NCI-H2029 treated with DMSO at 0.1 percent for 48 hours (cell line): Measurements from ENCODE around the gene ALAS2.
A peak's percentile ranks its signal among the peaks of the same experiment; 100 is the strongest.
"Not testable (repeated sequence)": the region's sequence is repeated elsewhere in the genome, so short reads cannot be mapped to it uniquely, and the experiment has no call there.

Source experiments
- DNase-seq: peaks from one replicate; lab custom pipeline; 2025; lab: John Stamatoyannopoulos, UW

The ALAS2 gene

DNA sequence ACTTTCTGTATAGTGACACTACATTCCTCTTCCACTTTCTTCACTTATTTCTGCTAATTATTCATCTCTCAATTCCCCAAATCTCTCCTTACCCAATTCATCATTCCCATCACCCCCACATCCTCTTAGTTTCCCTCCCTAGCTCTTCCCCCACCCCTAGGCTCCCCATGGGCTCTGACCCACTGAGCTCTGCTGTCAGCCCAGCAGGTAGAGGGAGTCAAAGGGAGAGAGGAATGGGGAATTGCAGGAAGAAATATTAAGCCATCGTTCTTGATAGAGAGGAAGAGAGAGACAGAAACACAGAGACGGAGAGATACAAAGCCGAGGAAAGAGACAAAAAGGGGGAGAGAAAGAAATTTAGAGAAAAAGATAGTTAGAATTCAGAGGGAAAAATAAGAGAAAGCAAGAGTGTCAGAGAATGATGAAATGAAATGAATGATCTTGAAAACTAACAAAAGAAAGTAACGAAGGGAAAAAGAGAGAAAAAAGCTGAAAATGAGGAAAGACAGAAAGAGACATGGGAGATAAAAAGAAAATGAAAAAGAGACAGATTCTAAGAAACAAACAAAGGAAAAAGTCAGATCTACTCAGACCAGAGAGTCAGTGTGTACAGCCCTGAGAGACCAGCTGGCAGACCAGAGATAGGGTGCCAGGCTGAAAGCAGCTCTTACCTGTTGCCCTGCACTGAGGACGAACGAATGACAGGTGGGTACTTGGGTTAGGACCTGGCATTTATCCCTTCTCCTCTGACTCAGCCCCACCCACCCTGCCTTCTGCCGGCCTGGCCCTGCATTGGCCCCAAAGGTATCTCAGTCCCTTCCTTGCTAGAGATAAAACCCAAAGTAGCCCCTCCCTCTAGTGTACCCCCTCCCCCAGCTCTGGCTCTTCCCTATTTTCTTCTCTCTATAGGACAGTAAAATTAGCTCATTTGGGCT is at the start of gene ALAS2:
Gene ALAS2 (minus strand): TSS at position 707 of the 935 bp plus-strand sequence. CDS start 4,977 bp downstream, outside the sequence.
- DNase-seq = no peak

GRCh38 chrX:55074851-55075467 is 44.2 kb upstream of the ALAS2 start, which contains the start of gene PAGE2B:
TSS of gene PAGE2B (plus strand) at chrX:55075030. CDS start at chrX:55076042, 1,012 bp downstream.
- DNase-seq = no peak

GRCh38 chrX:55072286-55072685 is 41.5 kb upstream of the ALAS2 start:
- no peak for DNase-seq

DNA sequence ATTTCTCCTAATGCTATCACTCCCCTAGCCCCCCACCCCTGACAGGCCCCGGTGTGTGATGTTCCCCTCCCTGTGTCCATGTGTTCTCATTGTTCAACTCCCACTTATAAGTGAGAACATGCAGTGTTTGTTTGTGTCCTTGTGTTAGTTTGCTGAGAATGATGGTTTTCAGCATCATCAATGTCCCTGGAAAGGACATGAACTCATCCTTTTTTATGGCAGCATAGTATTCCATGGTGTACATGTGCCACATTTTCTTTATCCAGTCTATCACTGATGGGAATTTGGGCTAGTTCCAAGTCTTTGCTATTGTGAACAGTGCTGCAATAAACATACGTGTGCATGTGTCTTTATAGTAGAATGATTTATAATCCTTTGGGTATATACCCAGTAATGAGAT is 36.4 kb upstream of the ALAS2 start:
- DNase-seq = not testable (repeated sequence)

- peak; percentile 20 for DNase-seq
These were observed 27.0 kb upstream of the ALAS2 start for GRCh38 chrX:55057675-55058249.

GRCh38 chrX:55056820-55057674 is 26.3 kb upstream of the ALAS2 start:
- DNase-seq = no peak

GRCh38 chrX:55050599-55050998 is 19.8 kb upstream of the ALAS2 start:
- DNase-seq = not testable (repeated sequence)

DNA sequence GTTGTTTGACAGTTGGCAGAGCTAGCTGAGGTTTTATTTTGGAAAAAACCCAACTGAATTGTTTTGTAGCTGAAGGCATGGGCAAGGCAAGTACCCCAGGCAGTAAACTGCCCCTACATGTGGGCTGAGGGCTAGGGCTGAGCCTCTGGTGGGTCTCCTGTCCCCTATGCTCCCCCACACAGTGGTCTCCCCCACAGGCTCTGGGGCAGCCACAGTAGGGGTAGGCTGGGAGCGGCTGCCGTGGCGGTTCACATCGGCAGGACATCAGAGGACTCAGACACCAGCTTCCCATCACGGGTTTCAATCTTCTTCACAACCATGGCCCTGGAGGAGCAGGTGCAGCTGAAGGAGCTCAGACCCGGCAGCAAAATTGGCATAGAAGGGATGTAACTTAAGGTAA is 10.7 kb upstream of the ALAS2 start:
- DNase-seq = no peak

- DNase-seq = no peak
These were observed 8.7 kb upstream of the ALAS2 start for GRCh38 chrX:55039471-55039870.

- no peak for DNase-seq
These were observed 2.7 kb upstream of the ALAS2 start for GRCh38 chrX:55033429-55033828.

GRCh38 chrX:55029291-55029690 is 1.5 kb downstream of the ALAS2 start:
- DNase-seq = no peak

DNA sequence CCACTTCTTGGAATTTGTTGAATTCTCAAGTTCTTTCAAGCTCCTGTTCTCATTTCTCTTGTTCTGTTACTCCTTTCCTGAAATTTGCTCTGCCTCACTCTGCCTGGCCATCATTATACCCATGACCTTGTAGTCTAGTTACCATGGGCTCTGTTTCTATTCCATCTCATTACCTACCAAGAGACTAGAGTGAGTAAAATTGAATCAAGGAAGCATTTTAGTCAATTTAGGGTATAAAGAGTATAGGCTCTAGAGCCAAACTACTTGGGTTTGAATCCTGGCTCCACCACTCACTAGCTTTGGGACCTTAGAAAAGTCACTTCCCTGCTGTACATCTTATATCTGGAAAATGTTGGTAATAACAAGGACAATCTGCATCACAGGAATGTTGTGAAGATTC is 2.2 kb downstream of the ALAS2 start:
- DNase-seq = no peak

GRCh38 chrX:55028040-55028439 is 2.7 kb downstream of the ALAS2 start:
- no peak for DNase-seq

GRCh38 chrX:55026840-55027239 is 3.9 kb downstream of the ALAS2 start:
- no peak for DNase-seq

DNA sequence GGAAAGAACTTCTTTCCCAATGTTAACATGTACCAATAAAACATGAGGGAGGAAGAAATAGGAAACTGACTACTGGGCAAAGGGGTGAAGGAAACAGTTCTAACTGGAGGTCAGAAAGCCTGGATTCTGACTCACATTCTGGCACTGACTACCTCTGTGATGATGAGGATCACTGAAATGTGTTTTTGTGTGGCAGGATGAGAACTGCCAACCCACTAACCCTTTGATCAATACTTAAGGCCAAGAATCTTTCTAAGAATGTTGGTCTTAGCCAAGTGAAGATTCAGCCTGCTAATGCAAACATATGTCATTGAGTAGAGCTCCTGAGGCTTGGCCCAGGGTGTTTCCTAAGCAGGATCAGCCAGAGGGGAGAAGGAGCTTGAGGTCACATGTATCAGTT is 4.6 kb downstream of the ALAS2 start:
- no peak for DNase-seq

DNA sequence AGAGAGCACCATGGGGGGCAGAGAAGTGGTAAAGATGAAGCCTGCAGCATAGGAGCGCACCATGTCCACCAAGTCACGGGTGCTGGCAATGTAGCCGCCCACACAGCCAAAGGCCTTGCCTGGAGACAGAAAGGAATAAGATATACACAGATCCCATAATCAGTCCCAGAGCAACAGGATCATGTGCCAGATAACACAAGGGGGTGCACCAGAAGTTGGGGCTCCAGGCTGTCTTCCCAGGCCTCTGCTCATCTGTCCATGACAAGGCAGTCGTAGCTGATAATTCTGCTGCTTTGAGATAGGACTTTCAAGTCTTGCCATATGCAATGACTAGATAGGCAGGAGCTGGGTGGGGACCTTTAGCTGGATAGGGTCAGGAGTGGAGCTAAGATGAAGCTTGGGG is 15.9 kb downstream of the ALAS2 start:
- no peak for DNase-seq

DNA sequence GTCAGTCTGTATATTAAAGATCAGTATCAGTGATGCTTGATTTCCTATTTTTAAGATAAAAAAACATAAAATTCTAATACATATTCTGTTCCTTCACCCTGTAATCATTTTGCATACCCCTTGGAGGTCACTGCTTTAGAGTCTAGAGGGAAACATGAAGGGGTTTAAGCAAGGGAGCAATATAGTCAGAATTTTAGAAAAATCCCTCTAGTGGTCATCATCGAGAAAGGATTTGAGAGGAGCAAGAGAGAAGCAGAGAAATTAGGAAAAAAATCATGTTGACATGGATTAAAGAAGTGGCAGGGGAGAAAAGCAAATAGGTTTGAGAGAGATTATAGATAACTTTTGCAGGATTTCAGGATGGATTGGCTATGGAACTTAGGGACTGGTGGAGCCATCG is 19.5 kb downstream of the ALAS2 start:
- no peak for DNase-seq

GRCh38 chrX:55008571-55009358 is 22.0 kb downstream of the ALAS2 start:
- no peak for DNase-seq

- no peak for DNase-seq
These were observed 23.1 kb downstream of the ALAS2 start for GRCh38 chrX:55007656-55008055.

GRCh38 chrX:55006827-55007621 is 23.8 kb downstream of the ALAS2 start:
- DNase-seq = no peak
